Right ventricle myocardium superior (tissue), 1 donor: ENCODE measurements around the gene OPALIN. TPM values are rescaled to one million over a fixed set of nuclear protein-coding genes. Genes with fewer than 3 reads are reported as not detected.
A peak's percentile ranks its signal among the peaks of the same experiment; 100 is the strongest.

ENCODE experiments used
- ATAC-seq: fragments of 200-7000 bp; cut with Tn5 transposase; one replicate; pipeline ENCODE4 v1.9.1; 2020; ENCODE audit warnings: mild to moderate bottlenecking; ENCODE audit not compliant: poor library complexity
- DNase-seq: peaks from one replicate; pipeline ENCODE4 v3.0.0-alpha.2; 2020
- intact Hi-C: fragments of 100-400 bp; cut with DNase I; formaldehyde crosslinking; loops from one replicate; pipeline ENCODE4 v1.11.2; 2022
- total RNA-seq: library from RNA; stranded (reverse); fragmentation: NEBNext Ultra II Directional; extraction: Animal tissue kit (Norgen Biotek cat#: 25700); gene quantifications from one replicate; pipeline ENCODE4 v1.2.1, GENCODE V29; 2021
- donor health status: DM: no; HTN: yes; CAD: no; lungs with severe emphysema.

The OPALIN gene
- total RNA-seq, 1 donor from 2014 or later: not detected

DNA sequence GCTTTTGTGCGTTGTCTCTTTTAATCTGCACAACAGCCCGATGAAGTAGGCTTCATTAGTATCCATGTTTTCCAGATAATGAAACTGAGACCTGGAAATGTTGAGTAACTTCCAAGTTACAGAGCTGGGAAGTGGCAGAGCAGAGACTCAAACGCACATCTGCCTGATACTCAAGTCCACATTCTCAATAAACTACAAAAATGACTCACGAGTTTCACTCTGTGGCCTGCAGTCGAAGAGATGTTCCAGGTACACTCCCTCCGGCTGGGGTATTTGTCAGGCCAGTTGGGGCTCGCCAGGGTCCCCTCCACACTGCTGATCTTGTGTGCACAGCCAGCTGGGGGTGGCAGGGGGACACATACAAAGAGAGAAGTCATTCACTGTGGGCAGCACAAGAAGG, 17.7 kb upstream of the OPALIN start:
- DNase-seq: no peak
- ATAC-seq: no peak
- intact Hi-C loops: loop anchor here (5.0 kb wide), 2 partner anchors 136 to 456 kb away; partner anchors contain the start of genes LCOR and TLL2

- ATAC-seq: peak; percentile 91
- DNase-seq: peak; percentile 91
- intact Hi-C loops: loop anchor here (5.0 kb wide), 2 partner anchors 137 to 457 kb away; partner anchors contain the start of genes LCOR and TLL2
Observed at GRCh38 chr10:96374985-96375830, 16.4 kb upstream of the OPALIN start.

DNA sequence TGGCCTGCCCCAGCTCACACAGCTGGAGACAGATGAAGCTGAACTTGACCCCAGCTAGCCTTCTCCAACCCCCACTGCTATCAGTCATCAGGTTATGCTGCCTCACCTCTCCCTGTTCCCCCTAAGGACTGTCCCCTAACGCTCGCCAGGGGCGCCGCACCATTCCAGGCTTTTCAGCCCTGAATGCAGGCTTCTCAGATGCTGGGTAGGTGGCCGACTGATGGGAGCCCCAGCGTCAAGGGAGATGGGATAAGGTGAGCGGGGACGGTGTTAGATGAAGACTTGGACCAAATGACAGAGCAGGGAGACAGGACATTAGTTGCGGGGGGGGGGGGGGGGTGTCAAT, 15.8 kb upstream of the OPALIN start:
- no peak for ATAC-seq
- intact Hi-C loops: no loop called here
- no peak for DNase-seq

DNA sequence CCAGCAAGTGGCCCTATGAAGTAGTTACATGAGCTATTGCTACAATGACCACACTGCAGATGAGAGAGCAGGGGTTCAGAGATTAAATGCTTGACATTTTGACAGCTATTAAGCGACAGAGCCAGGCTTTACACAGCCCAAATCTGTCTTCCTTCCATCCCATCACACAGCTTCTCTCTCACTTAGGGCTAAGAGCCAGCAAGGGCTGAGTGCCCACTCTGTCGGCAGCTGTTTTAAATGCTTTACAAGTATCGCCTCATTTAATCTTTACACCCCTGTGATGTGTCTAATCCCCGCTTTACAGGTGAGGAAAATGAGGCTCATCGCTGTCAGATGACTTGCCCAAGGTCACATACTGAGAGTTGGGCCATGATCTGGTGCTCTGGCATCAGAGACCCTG, 15.2 kb upstream of the OPALIN start:
- ATAC-seq (no peak), DNase-seq (no peak)
- intact Hi-C loops: no loop called here

- intact Hi-C loops: no loop called here
- DNase-seq (no peak), ATAC-seq (no peak)
Observed at GRCh38 chr10:96371356-96371755, 12.6 kb upstream of the OPALIN start.

DNA sequence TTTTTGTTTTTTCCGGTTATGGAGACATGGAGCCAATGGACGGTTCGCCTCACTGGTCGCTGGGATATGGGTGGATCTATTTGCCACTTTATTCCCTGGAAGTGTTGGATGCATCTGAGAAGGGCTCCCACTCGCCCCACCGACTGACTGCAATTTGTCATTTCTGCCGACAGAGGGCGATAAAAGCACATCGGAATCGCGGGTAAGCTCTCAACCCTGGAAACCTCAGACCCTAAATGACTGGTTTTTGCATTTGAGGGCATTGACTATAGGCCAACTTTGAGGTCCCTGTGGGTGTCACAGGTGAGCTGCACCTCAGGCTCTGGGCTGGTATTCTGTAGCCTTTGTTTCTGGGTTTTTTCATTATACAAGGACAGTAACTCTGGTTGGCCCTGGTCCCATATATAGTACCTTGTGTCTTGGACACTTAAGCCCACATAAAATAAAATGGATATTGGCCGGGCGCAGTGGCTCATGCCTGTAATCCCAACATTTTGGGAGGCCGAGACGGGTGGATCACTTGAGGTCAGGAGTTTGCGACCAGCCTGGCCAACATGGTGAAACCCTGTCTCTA, 11.9 kb upstream of the OPALIN start:
- DNase-seq: peak; percentile 49
- peak; percentile 33 for ATAC-seq
- intact Hi-C loops: no loop called here

- no peak for ATAC-seq
- DNase-seq: no peak
- intact Hi-C loops: no loop called here
Observed at GRCh38 chr10:96369890-96370583, 11.2 kb upstream of the OPALIN start.

GRCh38 chr10:96368971-96369370, 10.2 kb upstream of the OPALIN start:
- intact Hi-C loops: no loop called here
- DNase-seq: no peak
- no peak for ATAC-seq

- DNase-seq (peak; percentile 40), ATAC-seq (peak; percentile 77)
- intact Hi-C loops: no loop called here
Observed at GRCh38 chr10:96367470-96367869, 8.7 kb upstream of the OPALIN start.

DNA sequence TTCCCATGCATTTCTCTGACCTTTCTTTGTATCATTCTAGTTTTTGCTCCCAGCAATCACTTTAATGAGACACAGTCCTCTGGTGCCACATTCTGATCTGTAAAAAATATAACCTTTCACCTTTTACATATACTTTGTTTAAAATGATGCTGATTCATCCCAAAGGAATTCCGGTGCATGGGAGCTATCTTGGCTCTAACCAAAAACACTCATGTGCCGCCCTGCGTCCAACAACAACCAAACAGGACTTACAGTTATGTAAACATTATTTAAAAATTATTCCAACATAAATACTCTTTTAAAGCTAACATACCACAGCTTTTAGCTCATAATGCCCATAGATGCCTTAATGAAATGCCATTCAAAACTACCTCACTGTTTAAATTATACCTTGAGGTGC, 7.7 kb upstream of the OPALIN start:
- no peak for DNase-seq
- no peak for ATAC-seq
- intact Hi-C loops: no loop called here

GRCh38 chr10:96365571-96365970, 6.8 kb upstream of the OPALIN start:
- ATAC-seq (no peak), DNase-seq (no peak)
- intact Hi-C loops: no loop called here

GRCh38 chr10:96360766-96361165, 2.0 kb upstream of the OPALIN start:
- no peak for ATAC-seq
- intact Hi-C loops: no loop called here
- no peak for DNase-seq

DNA sequence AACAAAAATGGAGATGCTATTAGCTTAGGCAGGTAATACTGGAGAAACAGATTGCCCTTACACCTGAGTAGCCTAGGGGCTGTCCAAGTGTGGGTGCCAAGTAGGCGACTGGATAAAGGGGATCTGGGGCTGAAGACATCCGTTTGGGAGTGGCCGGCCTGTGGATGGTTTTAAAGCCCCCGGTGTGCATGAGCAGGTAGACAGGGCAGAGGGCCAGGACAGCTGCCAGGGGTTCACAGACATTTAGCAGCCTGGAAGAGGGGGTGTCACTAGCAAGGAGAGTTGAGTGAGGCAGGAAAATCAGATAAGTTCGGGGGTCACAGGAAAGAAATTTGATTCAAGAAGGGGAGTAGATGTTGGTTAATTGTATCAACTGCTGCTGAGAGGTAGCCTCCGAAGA, 1.5 kb upstream of the OPALIN start:
- intact Hi-C loops: no loop called here
- ATAC-seq (no peak), DNase-seq (no peak)

GRCh38 chr10:96359616-96360015, 814 bp upstream of the OPALIN start:
- intact Hi-C loops: no loop called here
- DNase-seq: no peak
- ATAC-seq: no peak

DNA sequence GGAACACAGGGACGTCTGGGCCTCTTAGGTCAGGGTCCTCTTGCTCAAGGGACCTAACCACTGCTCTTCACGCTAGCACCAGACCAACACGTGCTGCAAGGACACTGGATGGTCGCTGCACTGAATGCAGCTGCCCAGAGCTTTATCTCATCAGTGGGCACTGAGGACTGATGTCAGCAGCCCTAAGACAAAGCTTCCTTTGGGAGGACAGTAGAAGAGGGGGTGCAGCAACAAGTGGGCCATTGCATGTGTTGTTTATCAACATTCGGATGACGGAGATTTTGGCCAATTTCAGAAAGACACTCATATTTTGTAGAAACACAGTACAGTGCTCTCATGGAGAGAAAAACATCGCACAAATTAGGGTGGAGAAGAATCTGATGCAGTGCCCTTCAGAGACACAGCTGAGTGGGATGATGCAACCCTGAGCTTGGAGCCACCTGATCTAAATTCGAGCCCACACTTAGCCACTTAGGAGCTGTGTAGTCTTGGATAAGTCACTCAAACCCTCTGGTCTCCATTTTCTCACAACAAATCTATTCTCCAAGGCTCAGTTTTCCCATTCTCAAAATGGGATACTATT, 1.7 kb downstream of the OPALIN start:
- DNase-seq: no peak
- no peak for ATAC-seq
- intact Hi-C loops: no loop called here

DNA sequence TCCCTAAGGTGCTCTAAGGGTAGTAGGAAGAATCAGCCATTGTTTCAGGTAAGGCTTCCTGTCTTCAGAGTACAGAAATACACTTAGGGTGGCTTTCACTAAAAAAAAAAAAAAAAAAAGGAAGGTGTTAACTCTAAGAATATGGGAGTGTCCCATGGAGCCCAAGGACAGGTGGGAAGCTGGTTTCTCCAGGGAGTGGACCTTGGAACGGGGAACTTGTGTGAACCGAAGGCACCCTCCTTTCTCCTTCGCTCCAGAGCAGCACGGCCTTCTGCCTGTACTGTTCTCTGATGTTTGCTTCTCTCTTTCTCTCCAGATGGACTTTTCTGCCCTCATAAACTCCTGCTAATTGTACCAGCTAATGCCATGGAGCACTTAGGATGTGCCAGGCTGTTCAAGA, 6.2 kb downstream of the OPALIN start:
- DNase-seq (no peak), ATAC-seq (no peak)
- intact Hi-C loops: no loop called here

DNA sequence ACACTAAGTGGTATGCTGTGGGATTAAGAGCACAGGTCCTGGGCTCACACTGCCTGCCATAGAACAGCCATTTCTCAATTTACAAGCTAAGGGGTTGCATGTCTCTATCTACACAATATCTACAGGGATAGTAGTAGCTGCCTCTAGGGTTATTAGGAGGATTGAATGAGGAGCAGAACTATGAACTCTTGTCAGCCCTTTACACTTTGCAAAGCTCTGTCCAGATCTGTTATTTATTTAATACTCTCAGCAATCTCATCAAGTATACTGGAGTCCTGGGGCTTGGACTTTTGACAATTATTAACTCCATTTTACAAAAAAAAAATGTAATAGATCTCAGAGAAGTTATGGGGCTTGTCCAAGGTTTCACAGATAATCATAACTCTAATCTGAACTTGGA, 6.8 kb downstream of the OPALIN start:
- ATAC-seq (no peak), DNase-seq (no peak)
- intact Hi-C loops: no loop called here

GRCh38 chr10:96346295-96346694, 12.5 kb downstream of the OPALIN start:
- no peak for ATAC-seq
- no peak for DNase-seq
- intact Hi-C loops: no loop called here

DNA sequence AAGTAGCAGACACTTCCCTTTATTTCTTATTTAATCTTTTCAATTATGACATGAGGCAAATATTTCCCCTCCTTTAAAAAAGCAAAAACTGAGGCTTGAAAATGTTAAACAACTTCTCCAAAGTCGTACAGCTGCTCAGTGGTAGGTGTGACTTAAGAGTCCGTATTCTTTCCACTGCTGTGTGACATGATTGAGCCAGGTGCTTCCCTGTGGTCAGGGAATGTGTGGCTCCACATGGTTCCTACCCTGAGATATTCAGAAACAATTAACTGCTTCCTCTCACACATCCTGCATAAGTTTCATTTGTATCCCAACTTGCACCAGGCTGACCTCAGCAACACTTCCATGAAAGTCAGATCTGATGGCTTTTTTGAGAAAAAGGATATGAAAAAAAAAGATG, 13.6 kb downstream of the OPALIN start:
- no peak for DNase-seq
- intact Hi-C loops: no loop called here

DNA sequence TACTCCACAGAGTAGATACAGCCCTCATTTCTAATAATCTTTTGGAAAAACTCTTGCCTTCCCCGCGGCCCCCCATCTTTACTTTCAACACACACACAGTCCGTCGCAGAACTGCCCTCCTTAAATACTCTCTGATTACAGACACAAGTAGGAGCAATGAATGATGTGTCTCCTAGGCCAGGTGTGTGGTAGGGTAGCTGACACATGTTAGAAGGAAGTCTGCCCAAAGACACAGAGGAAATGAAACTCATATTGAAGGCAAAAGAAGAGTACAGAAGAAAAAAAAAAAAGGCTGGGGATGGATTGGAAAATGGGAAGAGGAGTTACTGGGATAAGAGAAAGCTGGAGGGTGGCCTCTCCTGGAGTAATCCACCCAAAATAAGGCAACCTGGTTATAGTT, 14.6 kb downstream of the OPALIN start:
- no peak for ATAC-seq
- no peak for DNase-seq
- intact Hi-C loops: no loop called here

More for the DNA sequence above, 13.6 kb downstream of the OPALIN start:
- no peak for ATAC-seq
